CD14-positive monocyte (primary cell): ENCODE measurements around the gene CENPT. TPM values are rescaled to one million over a fixed set of nuclear protein-coding genes. Genes with fewer than 3 reads are reported as not detected.

ENCODE experiments used
- DNase-seq, 3 donors: peaks; one replicate each; pipeline ENCODE4 v3.0.0-alpha.2; 2011 to 2022
- H2AFZ ChIP-seq: 2 replicates; pipeline ENCODE4 v1.6.0; 2012; ENCODE audit warnings: mild to moderate bottlenecking, low read depth, low read length, inconsistent platforms; ENCODE audit not compliant: insufficient read depth, poor library complexity, severe bottlenecking
- H3K27ac ChIP-seq, 2 donors: 1 replicate in 1 of 2; 2 replicates in 1 of 2; pipeline ENCODE4 v1.5.1; 2012 to 2013; ENCODE audit warnings: low read length in 2 of 2, control low read depth in 1 of 2, inconsistent platforms in 1 of 2, low read depth in 1 of 2, mild to moderate bottlenecking in 1 of 2
- H3K27me3 ChIP-seq, 2 donors: one replicate each; pipeline versions ENCODE4 v1.6.0 to v1.6.1; 2011 to 2013; ENCODE audit warnings: low read length in 2 of 2; ENCODE audit not compliant: control insufficient read depth in 2 of 2, insufficient read depth in 2 of 2
- H3K36me3 ChIP-seq, 2 donors: replicated peaks in 1 of 2; 1 replicate in 1 of 2; 2 replicates in 1 of 2; pipeline versions ENCODE4 v1.5.1 to v1.6.1; 2012 to 2013; ENCODE audit warnings: low read length in 2 of 2, control low read depth in 1 of 2, inconsistent platforms in 1 of 2, mild to moderate bottlenecking in 1 of 2; ENCODE audit not compliant: insufficient read depth in 2 of 2, control insufficient read depth in 1 of 2
- H3K4me1 ChIP-seq, 2 donors: 1 replicate in 1 of 2; 2 replicates in 1 of 2; pipeline versions ENCODE4 v1.5.1 to v1.6.1; 2012 to 2013; ENCODE audit warnings: low read length in 2 of 2, control low read depth in 1 of 2, inconsistent platforms in 1 of 2, mild to moderate bottlenecking in 1 of 2, moderate library complexity in 1 of 2; ENCODE audit not compliant: insufficient read depth in 2 of 2, control insufficient read depth in 1 of 2
- H3K4me2 ChIP-seq: replicated peaks from 2 replicates; pipeline ENCODE3; 2012; ENCODE audit warnings: low read length, moderate library complexity, mild to moderate bottlenecking; ENCODE audit not compliant: poor library complexity, severe bottlenecking; ENCODE audit errors: extremely low read depth
- H3K4me3 ChIP-seq, 3 experiments: fragments of 200-600 bp in 1 of 3; sonication (generic) in 1 of 3; replicated peaks in 1 of 3; 1 replicate in 2 of 3; 2 replicates in 1 of 3; pipeline ENCODE4 v1.5.1; 2011 to 2013; ENCODE audit warnings: low read length in 3 of 3, mild to moderate bottlenecking in 3 of 3, control low read depth in 2 of 3, low read depth in 2 of 3, inconsistent platforms in 1 of 3, moderate library complexity in 1 of 3
- H3K79me2 ChIP-seq: 2 replicates; pipeline ENCODE4 v1.6.0; 2012; ENCODE audit warnings: mild to moderate bottlenecking, control low read depth, inconsistent platforms, low read length, moderate library complexity; ENCODE audit not compliant: insufficient read depth
- H3K9ac ChIP-seq: 2 replicates; pipeline ENCODE4 v1.6.0; 2017; ENCODE audit warnings: low read length, mild to moderate bottlenecking; ENCODE audit not compliant: insufficient read depth, poor library complexity, severe bottlenecking
- H3K9me3 ChIP-seq, 2 donors: replicated peaks in 1 of 2; 1 replicate in 1 of 2; 2 replicates in 1 of 2; pipeline versions ENCODE4 v1.5.1 to v1.6.1; 2012 to 2013; ENCODE audit warnings: low read length in 2 of 2, control low read depth in 1 of 2; ENCODE audit not compliant: control insufficient read depth in 1 of 2, insufficient read depth in 1 of 2
- H4K20me1 ChIP-seq: 2 replicates; pipeline ENCODE4 v1.6.0; 2012; ENCODE audit warnings: mild to moderate bottlenecking, low read length, control low read depth, moderate library complexity; ENCODE audit not compliant: insufficient read depth
- H3K27ac Mint-ChIP-seq, 7 donors: one replicate each; pipeline ENCODE4 v1.8.0; 2020; ENCODE audit warnings: mild to moderate bottlenecking in 7 of 7, mixed read lengths in 7 of 7, moderate library complexity in 6 of 7, inconsistent platforms in 2 of 7
- H3K27me3 Mint-ChIP-seq, 3 donors: one replicate each; pipeline ENCODE4 v1.8.0; 2021 to 2022; ENCODE audit warnings: low read depth in 3 of 3, mild to moderate bottlenecking in 3 of 3, mixed read lengths in 3 of 3, moderate library complexity in 3 of 3, inconsistent platforms in 1 of 3
- H3K36me3 Mint-ChIP-seq, 2 donors: one replicate each; pipeline ENCODE4 v1.8.0; 2020; ENCODE audit warnings: mixed read lengths in 2 of 2, inconsistent platforms in 1 of 2, mild to moderate bottlenecking in 1 of 2
- H3K4me1 Mint-ChIP-seq: one replicate; pipeline ENCODE4 v1.8.0; 2020; ENCODE audit warnings: mild to moderate bottlenecking, mixed read lengths
- H3K4me3 Mint-ChIP-seq, 2 donors: one replicate each; pipeline ENCODE4 v1.8.0; 2020; ENCODE audit warnings: mild to moderate bottlenecking in 2 of 2, mixed read lengths in 2 of 2, moderate library complexity in 1 of 2
- H3K9me3 Mint-ChIP-seq, 7 donors: one replicate each; pipeline ENCODE4 v1.8.0; 2020 to 2022; ENCODE audit warnings: mixed read lengths in 7 of 7, mild to moderate bottlenecking in 6 of 7, moderate library complexity in 6 of 7, inconsistent platforms in 2 of 7
- CTCF ChIP-seq: fragments of 200-600 bp; IDR thresholded peaks from one replicate; pipeline ENCODE4 v1.8.0; 2022; ENCODE audit warnings: antibody characterized with exemption, mild to moderate bottlenecking
- WGBS: methylation state at CpG from one replicate; pipeline ENCODE4 v1.1.5; 2013; ENCODE audit warnings: missing lambda C conversion rate; ENCODE audit not compliant: insufficient coverage; 5-methylcytosine and 5-hydroxymethylcytosine counted together
- intact Hi-C, 2 donors: fragments of 100-400 bp; cut with micrococcal nuclease; formaldehyde crosslinking; loops; one replicate each; pipeline versions ENCODE4 v1.15.0 to v1.15.1; 2023
- polyA plus RNA-seq, 3 donors: library from polyadenylated mRNA; depleted of rRNA in 1 of 3; unstranded in 2 of 3; stranded (reverse) in 1 of 3; fragments of 300-500 nt in 2 of 3; fragments of >200 nt in 1 of 3; fragmentation: Illumina TruSeq in 2 of 3; gene quantifications; 1 replicate in 2 of 3; 2 replicates in 1 of 3; pipeline ENCODE4 v1.2.3, GENCODE V29; 2012 to 2021

CENPT gene
- polyA plus RNA-seq, 3 donors: 8.3 to 120 (median 12.4) TPM

DNA sequence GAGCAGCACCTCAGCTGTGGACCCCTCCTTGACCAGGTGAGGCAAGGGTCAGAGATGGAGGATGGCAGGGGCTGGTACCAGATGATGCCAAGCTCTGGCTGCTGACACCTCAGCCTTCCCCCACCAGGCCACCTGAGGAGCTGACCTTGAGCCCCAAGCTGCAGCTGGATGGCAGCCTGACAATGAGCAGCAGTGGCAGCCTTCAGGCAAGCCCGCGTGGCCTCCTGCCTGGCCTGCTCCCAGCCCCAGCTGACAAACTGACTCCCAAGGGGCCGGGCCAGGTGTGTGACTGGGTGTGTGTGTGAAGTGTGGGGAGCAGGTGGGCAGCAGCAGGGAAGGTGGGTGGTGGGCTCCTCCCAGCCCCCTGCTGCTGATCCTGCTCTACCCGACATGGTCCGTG is 32.4 kb upstream of the CENPT start:
- Histone ChIP-seq H3K27ac (no peak overlapping the region), H4K20me1 (peaks cover 25% of the 10 kb centered on the region), H3K4me1 (peaks cover 0 to 1% of the 10 kb centered on the region in 2 donors), H3K4me2 (no peak overlapping the region), H2AFZ (no peak overlapping the region), H3K27me3 (no peaks in the 10 kb centered on the region), H3K36me3 (peaks cover 94 to 98% of the 10 kb centered on the region in 2 donors), H3K79me2 (peaks cover 19% of the 10 kb centered on the region), H3K4me3 (no peak overlapping the region), H3K9me3 (no peaks in the 10 kb centered on the region), H3K9ac (no peak overlapping the region)
- Mint-ChIP-seq H3K9me3 (no peaks in the 10 kb centered on the region), H3K4me3 (no peak overlapping the region), H3K27ac (no peak overlapping the region), H3K27me3 (peaks cover 0 to 2% (median 2%) of the 10 kb centered on the region in 3 donors), H3K4me1 (peaks cover 6% of the 10 kb centered on the region), H3K36me3 (peaks cover 84 to 99% of the 10 kb centered on the region in 2 donors)
- DNase-seq: no peak
- intact Hi-C loops: loop anchor here (5.0 to 10.0 kb wide), 3 partner anchors 55 to 355 kb away; partner anchors contain the start of genes CTRL (in 1 of the 2), ESRP2 (in 1 of the 2) and PSMB10 (in 1 of the 2)
- no peak for TF ChIP-seq CTCF
- 88% methylated on average over 5 of the region's 5 CpGs for WGBS

- H3K27me3 ChIP-seq: no peaks in the 10 kb centered on the region
- Mint-ChIP-seq H3K9me3 (no peaks in the 10 kb centered on the region), H3K27ac (no peak overlapping the region), H3K36me3 (peaks cover 83 to 94% of the 10 kb centered on the region in 2 donors), H3K27me3 (peaks cover 0 to 2% (median 2%) of the 10 kb centered on the region in 3 donors), H3K4me3 (no peak overlapping the region), H3K4me1 (peaks cover 11% of the 10 kb centered on the region)
- peaks cover 30% of the 10 kb centered on the region for H4K20me1 ChIP-seq
- no peak overlapping the region for H3K27ac ChIP-seq
- intact Hi-C loops: loop anchor here in 1 of 2 donors (10.0 kb wide), 1 partner anchor 55 kb away; the partner anchor contains the start of genes CTRL and PSMB10
- H3K79me2 ChIP-seq: peaks cover 24% of the 10 kb centered on the region
- H3K9me3 ChIP-seq: no peaks in the 10 kb centered on the region
- 99% methylated on average over 11 of the region's 12 CpGs for WGBS
- no peak overlapping the region for H3K9ac ChIP-seq
- no peak overlapping the region for H3K4me2 ChIP-seq
- no peak for TF ChIP-seq CTCF
- peaks cover 89 to 94% of the 10 kb centered on the region in 2 donors for H3K36me3 ChIP-seq
- peaks cover 3 to 6% of the 10 kb centered on the region in 2 donors for H3K4me1 ChIP-seq
- H2AFZ ChIP-seq: no peak overlapping the region
- no peak for DNase-seq
- no peak overlapping the region for H3K4me3 ChIP-seq
Measured at GRCh38 chr16:67879462-67879861, 32.0 kb upstream of the CENPT start.
